Stomach (tissue), 4 donors: ENCODE results near the gene FDX2.

ENCODE experiments used
- EP300 ChIP-seq: sonication (generic); formaldehyde crosslinking; IDR thresholded peaks from one replicate; pipeline ENCODE4 v1.6.1; 2017; ENCODE audit warnings: antibody characterized with exemption
- POLR2A ChIP-seq, 4 donors: fragments of 450-650 bp; IDR thresholded peaks; one replicate each; pipeline ENCODE4 v1.6.1; 2016; ENCODE audit warnings: antibody characterized with exemption in 4 of 4, control low read depth in 2 of 4, mild to moderate bottlenecking in 1 of 4, moderate library complexity in 1 of 4
- POLR2AphosphoS5 ChIP-seq, 3 donors: sonication (generic); formaldehyde crosslinking; IDR thresholded peaks; one replicate each; pipeline ENCODE4 v1.6.1; 2016; ENCODE audit warnings: antibody characterized with exemption in 3 of 3
- TF ChIP-seq, protein P1 (sequence below), 7 experiments: fragments of 450-650 bp in 4 of 7; fragments of 200-600 bp in 3 of 7; sonication (generic) in 3 of 7; IDR thresholded peaks; one replicate each; pipeline ENCODE4 v1.5.1; 2016 to 2019; ENCODE audit warnings: antibody characterized with exemption in 7 of 7, control low read depth in 2 of 7, mild to moderate bottlenecking in 1 of 7

DNA sequence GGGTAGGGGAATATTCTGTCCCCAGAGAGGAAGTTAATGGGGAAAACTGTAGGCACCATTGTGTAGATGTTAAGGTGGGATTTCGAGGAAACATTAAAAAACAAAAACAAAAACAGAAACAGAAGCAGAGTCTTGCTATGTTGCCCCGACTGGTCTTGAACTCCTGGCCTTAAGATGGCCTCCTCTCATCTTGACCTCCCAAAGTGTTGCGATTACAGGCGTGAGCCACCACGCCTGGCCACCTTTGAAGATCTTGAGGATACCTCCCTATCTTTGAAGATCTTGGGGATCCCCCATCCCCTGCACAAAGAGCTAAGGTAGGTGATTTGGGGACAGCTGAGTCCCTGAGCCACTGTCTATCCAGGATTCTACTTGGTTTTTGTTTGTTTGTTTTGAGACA is 24.2 kb upstream of the FDX2 start:
- no peak for TF ChIP-seq POLR2AphosphoS5 (IDR thresholded peaks at IDR 0.05)
- TF ChIP-seq, protein P1, sequence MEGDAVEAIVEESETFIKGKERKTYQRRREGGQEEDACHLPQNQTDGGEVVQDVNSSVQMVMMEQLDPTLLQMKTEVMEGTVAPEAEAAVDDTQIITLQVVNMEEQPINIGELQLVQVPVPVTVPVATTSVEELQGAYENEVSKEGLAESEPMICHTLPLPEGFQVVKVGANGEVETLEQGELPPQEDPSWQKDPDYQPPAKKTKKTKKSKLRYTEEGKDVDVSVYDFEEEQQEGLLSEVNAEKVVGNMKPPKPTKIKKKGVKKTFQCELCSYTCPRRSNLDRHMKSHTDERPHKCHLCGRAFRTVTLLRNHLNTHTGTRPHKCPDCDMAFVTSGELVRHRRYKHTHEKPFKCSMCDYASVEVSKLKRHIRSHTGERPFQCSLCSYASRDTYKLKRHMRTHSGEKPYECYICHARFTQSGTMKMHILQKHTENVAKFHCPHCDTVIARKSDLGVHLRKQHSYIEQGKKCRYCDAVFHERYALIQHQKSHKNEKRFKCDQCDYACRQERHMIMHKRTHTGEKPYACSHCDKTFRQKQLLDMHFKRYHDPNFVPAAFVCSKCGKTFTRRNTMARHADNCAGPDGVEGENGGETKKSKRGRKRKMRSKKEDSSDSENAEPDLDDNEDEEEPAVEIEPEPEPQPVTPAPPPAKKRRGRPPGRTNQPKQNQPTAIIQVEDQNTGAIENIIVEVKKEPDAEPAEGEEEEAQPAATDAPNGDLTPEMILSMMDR (IDR thresholded peaks at IDR 0.05), result no peak
- TF ChIP-seq POLR2A (IDR thresholded peaks at IDR 0.05), result no peak
- no peak for TF ChIP-seq EP300
